Epithelial cell of esophagus (primary cell): ENCODE data around the gene IL1RAPL1.

Experiments used
- DNase-seq: peaks from one replicate; pipeline ENCODE4 v3.0.0; 2010; ENCODE audit warnings: low read depth
- H3K4me3 ChIP-seq: 2 replicates; pipeline ENCODE4 v1.5.1; 2011; ENCODE audit warnings: mild to moderate bottlenecking, low read length, control low read depth
- CTCF ChIP-seq: IDR thresholded peaks from 2 replicates; pipeline ENCODE4 v1.5.1; 2011; ENCODE audit warnings: low read depth, mild to moderate bottlenecking, low read length, control low read depth, inconsistent platforms; ENCODE audit not compliant: insufficient read depth; ENCODE audit errors: missing control alignments

Gene IL1RAPL1

GRCh38 chrX:28901637-28902036 is 314.4 kb downstream of the IL1RAPL1 start:
- DNase-seq = no peak
- H3K4me3 ChIP-seq = no peak overlapping the region
- TF ChIP-seq CTCF = no peak

DNA sequence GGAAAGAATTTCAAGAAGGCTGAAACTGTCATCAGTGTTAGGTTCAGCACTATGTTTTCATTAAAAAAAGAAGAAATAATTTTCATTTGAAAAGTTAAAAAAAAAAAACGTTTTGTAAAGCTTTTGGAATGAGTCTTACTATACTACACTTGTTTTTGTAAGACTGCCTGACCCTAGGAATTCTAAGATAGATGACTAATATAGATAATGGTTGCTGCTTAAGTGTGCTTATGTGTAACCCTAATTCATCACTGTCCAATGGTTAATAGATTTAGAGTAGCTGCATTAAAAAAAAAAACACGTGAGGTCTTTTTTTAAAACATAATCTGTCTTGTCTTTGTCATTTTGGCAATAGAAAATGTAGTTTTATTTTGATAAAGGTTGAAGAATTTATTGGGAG is 323.2 kb downstream of the IL1RAPL1 start:
- no peak overlapping the region for H3K4me3 ChIP-seq
- TF ChIP-seq CTCF = no peak
- DNase-seq = no peak

DNA sequence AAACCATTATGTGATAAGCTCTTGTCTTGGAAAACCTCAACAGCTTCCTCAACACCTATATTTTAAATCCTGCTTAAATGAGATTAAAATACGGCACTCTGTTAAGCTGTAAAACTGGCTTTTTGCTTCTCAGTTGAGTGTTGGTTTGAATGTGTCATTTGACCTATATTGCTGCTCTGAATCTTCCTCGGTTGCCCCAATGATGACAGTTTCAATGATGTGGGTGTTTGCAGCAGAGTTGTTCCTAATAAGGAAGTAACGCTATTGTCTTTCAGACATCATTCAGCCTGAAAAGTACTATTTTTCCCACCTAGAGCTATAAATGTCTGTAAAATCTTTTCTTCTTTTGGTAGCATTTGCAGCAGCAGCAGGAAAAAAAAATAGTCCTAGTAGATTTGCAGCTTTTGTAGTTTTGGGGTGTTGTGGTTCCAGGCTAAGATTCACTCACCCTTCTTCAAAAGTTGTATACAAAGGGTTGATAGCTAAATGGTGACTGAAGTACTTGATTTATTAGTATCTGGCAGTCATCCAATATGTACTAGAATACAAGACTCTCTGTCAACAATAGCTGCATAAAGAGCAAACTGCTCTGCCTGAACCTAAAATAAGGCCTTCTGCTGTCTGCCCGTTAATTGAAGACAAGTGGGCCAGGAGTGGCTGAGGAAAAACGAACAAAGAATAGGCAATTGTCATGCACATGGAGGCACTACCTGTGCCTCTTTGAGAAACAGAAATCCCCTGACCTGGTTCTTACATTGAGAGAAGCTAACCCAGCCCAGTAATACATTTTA is 333.1 kb downstream of the IL1RAPL1 start:
- no peak overlapping the region for H3K4me3 ChIP-seq
- DNase-seq = no peak
- TF ChIP-seq CTCF = no peak

- TF ChIP-seq CTCF = no peak
- H3K4me3 ChIP-seq = no peak overlapping the region
- DNase-seq = no peak
Observed at GRCh38 chrX:28922106-28922505, 334.9 kb downstream of the IL1RAPL1 start.

GRCh38 chrX:28946846-28947245 is 359.6 kb downstream of the IL1RAPL1 start:
- no peak for DNase-seq

DNA sequence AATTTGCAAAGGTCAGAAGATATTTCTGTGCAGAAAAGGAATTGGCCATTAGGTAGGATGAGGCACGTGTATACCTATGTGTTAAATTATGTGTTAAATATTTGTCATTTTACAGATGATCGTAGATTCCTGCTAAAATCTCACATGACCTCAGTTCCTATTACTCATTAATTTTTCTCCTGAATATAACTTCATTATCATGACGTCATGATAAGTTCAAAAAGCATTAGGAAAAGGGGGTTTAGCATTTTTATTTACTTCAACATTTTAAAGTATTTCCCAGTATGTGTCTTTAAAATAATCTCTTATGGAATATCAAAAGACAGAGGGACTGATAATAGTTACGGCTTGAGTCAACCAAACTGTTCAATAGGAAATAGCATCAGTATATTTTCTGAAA is 372.8 kb downstream of the IL1RAPL1 start:
- DNase-seq = no peak
- TF ChIP-seq CTCF = no peak
- no peak overlapping the region for H3K4me3 ChIP-seq

More at GRCh38 chrX:28946846-28947245, 359.6 kb downstream of the IL1RAPL1 start:
- TF ChIP-seq CTCF = no peak
- H3K4me3 ChIP-seq = no peak overlapping the region

DNA sequence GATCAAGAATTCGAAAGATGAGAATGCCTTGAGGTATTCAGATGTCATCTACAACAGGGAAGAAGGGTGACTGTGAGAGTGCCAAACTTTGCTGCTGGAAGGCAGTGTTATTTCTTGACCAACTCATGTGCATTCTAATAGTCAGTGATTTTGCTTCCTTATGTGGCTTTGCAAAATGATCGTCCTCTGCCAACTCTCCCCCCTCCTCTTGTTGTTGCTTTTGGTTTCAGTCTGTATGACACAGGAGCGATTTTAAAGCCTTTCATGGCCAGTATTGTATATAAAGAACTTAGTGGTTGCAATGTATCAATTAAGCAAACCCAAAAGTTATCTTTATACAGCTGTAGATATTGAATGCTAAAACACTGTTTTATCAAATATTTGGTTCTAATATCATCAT is 379.1 kb downstream of the IL1RAPL1 start:
- DNase-seq = no peak
- H3K4me3 ChIP-seq = no peak overlapping the region
- no peak for TF ChIP-seq CTCF
